ENCODE measurements around the gene CDKN2B. TPM values are rescaled to one million over a fixed set of nuclear protein-coding genes. Genes with fewer than 3 reads are reported as not detected.
A peak's percentile ranks its signal among the peaks of the same experiment; 100 is the strongest.

CDKN2B gene
- total RNA-seq, 6 donors from 2014 or later, result 27.2 to 90.6 (median 52.6) TPM

- no peak for TF ChIP-seq EP300 (IDR thresholded peaks at IDR 0.05)
- TF ChIP-seq POLR2AphosphoS5 (IDR thresholded peaks at IDR 0.05), result no peak
- no peak for TF ChIP-seq POLR2A (IDR thresholded peaks at IDR 0.05)
- TF ChIP-seq CTCF (IDR thresholded peaks at IDR 0.05), result no peak
- H3K9me3 ChIP-seq, result no peaks in the 10 kb centered on the region
- ATAC-seq (ENCODE audit: low FRiP score in 2 of 2) (peak; percentile 74 to 84), DNase-seq (no peak)
- peak overlapping the region in 1 of 4 donors; percentile 28 for H3K27ac ChIP-seq
- peaks cover 4 to 14% (median 8%) of the 10 kb centered on the region in 4 donors for H3K4me1 ChIP-seq
- no peaks in the 10 kb centered on the region for H3K27me3 ChIP-seq
- no peak overlapping the region for H3K4me3 ChIP-seq
- 17 to 24% methylated on average over 1 of the region's 1 CpG for WGBS, 2 donors
- H3K36me3 ChIP-seq, result no peaks in the 10 kb centered on the region
Observed at GRCh38 chr9:22030101-22030598, 21.0 kb upstream of the CDKN2B start.

- Histone ChIP-seq H3K27ac (no peak overlapping the region), H3K36me3 (no peaks in the 10 kb centered on the region), H3K4me3 (no peak overlapping the region), H3K27me3 (no peaks in the 10 kb centered on the region), H3K4me1 (peaks cover 4 to 14% (median 8%) of the 10 kb centered on the region in 4 donors), H3K9me3 (no peaks in the 10 kb centered on the region)
- 75 to 76% methylated on average over 4 of the region's 4 CpGs for WGBS, 2 donors
- DNase-seq (no peak), ATAC-seq (ENCODE audit: low FRiP score in 2 of 2) (no peak)
- TF ChIP-seq POLR2AphosphoS5 (IDR thresholded peaks at IDR 0.05) (no peak), CTCF (IDR thresholded peaks at IDR 0.05) (no peak), POLR2A (IDR thresholded peaks at IDR 0.05) (no peak), EP300 (IDR thresholded peaks at IDR 0.05) (no peak)
Observed at GRCh38 chr9:22029231-22029630, 20.1 kb upstream of the CDKN2B start.

- Histone ChIP-seq H3K27me3 (no peaks in the 10 kb centered on the region), H3K36me3 (no peaks in the 10 kb centered on the region), H3K9me3 (no peaks in the 10 kb centered on the region), H3K4me1 (peaks cover 4 to 14% (median 8%) of the 10 kb centered on the region in 4 donors), H3K27ac (no peak overlapping the region), H3K4me3 (no peak overlapping the region)
- no peak for TF ChIP-seq CTCF (IDR thresholded peaks at IDR 0.05)
- no peak for TF ChIP-seq EP300 (IDR thresholded peaks at IDR 0.05)
- no peak for TF ChIP-seq POLR2AphosphoS5 (IDR thresholded peaks at IDR 0.05)
- TF ChIP-seq POLR2A (IDR thresholded peaks at IDR 0.05), result no peak
- ATAC-seq (ENCODE audit: low FRiP score in 2 of 2), result no peak
- DNase-seq, result no peak
Observed at GRCh38 chr9:22028394-22028793, 19.3 kb upstream of the CDKN2B start.

- H3K4me3 ChIP-seq, result no peak overlapping the region
- DNase-seq (no peak), ATAC-seq (ENCODE audit: low FRiP score in 2 of 2) (no peak)
- WGBS, 2 donors, result 54 to 59% methylated on average over 5 to 6 of the region's 6 CpGs
- H3K9me3 ChIP-seq, result no peaks in the 10 kb centered on the region
- no peak overlapping the region for H3K27ac ChIP-seq
- no peaks in the 10 kb centered on the region for H3K36me3 ChIP-seq
- H3K27me3 ChIP-seq, result no peaks in the 10 kb centered on the region
- H3K4me1 ChIP-seq, result peaks cover 4 to 14% (median 8%) of the 10 kb centered on the region in 4 donors
- TF ChIP-seq POLR2A (IDR thresholded peaks at IDR 0.05) (no peak), POLR2AphosphoS5 (IDR thresholded peaks at IDR 0.05) (no peak)
Observed at GRCh38 chr9:22026696-22027095, 17.6 kb upstream of the CDKN2B start.

- no peaks in the 10 kb centered on the region for H3K9me3 ChIP-seq
- H3K27me3 ChIP-seq, result no peaks in the 10 kb centered on the region
- H3K4me3 ChIP-seq, result no peak overlapping the region
- no peaks in the 10 kb centered on the region for H3K36me3 ChIP-seq
- H3K27ac ChIP-seq, result no peak overlapping the region
- ATAC-seq (ENCODE audit: low FRiP score in 2 of 2) (no peak), DNase-seq (no peak)
- no peaks in the 10 kb centered on the region for H3K4me1 ChIP-seq
- 93 to 96% methylated on average over 3 of the region's 3 CpGs for WGBS, 2 donors
- TF ChIP-seq CTCF (IDR thresholded peaks at IDR 0.05) (no peak), EP300 (IDR thresholded peaks at IDR 0.05) (no peak), POLR2AphosphoS5 (IDR thresholded peaks at IDR 0.05) (no peak), POLR2A (IDR thresholded peaks at IDR 0.05) (no peak)
Observed at GRCh38 chr9:22022396-22022795, 13.3 kb upstream of the CDKN2B start.

All from upper lobe of left lung (tissue), 6 donors.